ENCODE measurements around the gene MOK.
A peak's percentile ranks its signal among the peaks of the same experiment; 100 is the strongest.
"Not testable (repeated sequence)": the region's sequence is repeated elsewhere in the genome, so short reads cannot be mapped to it uniquely, and the experiment has no call there.

Gene MOK, protein sequence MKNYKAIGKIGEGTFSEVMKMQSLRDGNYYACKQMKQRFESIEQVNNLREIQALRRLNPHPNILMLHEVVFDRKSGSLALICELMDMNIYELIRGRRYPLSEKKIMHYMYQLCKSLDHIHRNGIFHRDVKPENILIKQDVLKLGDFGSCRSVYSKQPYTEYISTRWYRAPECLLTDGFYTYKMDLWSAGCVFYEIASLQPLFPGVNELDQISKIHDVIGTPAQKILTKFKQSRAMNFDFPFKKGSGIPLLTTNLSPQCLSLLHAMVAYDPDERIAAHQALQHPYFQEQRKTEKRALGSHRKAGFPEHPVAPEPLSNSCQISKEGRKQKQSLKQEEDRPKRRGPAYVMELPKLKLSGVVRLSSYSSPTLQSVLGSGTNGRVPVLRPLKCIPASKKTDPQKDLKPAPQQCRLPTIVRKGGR

DNA sequence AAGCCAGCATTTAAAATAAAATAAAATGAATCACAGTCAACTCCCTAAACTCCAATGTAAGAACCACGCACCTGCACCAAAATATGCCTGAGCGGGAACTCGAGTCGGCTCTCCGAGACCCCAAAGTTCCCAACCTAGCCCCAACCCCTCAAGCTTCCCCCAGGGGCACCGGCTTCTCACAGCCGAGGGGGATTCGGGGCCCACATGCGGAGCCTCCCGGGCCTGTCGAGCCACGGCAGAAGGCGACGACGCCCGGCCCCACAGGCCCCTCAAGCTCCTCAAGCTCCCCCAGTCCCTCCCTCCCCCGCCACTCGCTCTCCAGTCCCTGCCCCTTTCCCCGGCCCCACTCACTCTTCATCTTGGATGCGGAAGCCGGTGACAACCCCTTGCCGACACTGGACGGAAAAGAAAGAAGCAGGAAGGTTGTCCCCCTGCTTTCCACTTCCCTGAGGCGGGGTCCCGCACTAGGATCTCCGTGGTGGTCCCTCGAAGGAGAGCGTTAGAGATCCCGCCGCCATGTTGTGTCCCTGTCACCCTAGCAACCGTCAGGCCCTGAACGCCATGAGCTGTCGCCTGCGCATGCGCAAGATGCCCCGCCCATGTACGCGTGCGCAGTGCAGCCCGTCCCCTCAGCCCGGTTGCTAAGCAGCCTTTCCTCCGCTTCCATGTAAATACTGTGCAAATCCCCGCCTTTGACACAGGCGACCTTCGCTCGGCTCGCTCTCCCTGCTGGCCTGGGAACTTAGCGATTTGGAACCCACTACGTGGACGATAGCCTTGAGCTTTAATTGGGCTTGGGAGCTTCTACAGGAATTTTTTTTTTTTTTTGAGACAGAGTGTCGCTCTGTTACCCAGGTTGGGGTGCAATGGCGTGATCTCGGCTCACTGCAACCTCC is at the start of gene MOK:
TSS of gene MOK (minus strand) at position 554 of the 896 bp plus-strand sequence. CDS start at position 358, 196 bp downstream.
- H3K4me3 ChIP-seq (ENCODE audit: low read depth, low read length): peak within 1 kb of the TSS; percentile 76
- peak within 1 kb of the TSS; percentile 62 for H3K27ac ChIP-seq
- no peaks in the 10 kb centered on the region for H3K9me3 ChIP-seq (ENCODE audit: severe bottlenecking)
- H3K36me3 ChIP-seq: no peaks in the 10 kb centered on the region
- TF ChIP-seq CTCF (IDR thresholded peaks at IDR 0.05; ENCODE audit: low read depth, low read length): no peak
- no peaks in the 10 kb centered on the region for H3K27me3 ChIP-seq (ENCODE audit: insufficient read depth, low read depth, severe bottlenecking)
- DNase-seq: peak; percentile 96

- no peak overlapping the region for H3K4me3 ChIP-seq (ENCODE audit: low read depth, low read length)
- H3K27ac ChIP-seq: no peak overlapping the region
- H3K9me3 ChIP-seq (ENCODE audit: severe bottlenecking): no peaks in the 10 kb centered on the region
- H3K36me3 ChIP-seq: peaks cover 34% of the 10 kb centered on the region
- no peak for DNase-seq
- no peak for TF ChIP-seq CTCF (IDR thresholded peaks at IDR 0.05; ENCODE audit: low read depth, low read length)
- no peaks in the 10 kb centered on the region for H3K27me3 ChIP-seq (ENCODE audit: insufficient read depth, low read depth, severe bottlenecking)
Observed at GRCh38 chr14:102353126-102353619, 48.2 kb upstream of the MOK start.

- Histone ChIP-seq H3K27me3 (ENCODE audit: insufficient read depth, low read depth, severe bottlenecking) (no peaks in the 10 kb centered on the region), H3K9me3 (ENCODE audit: severe bottlenecking) (no peaks in the 10 kb centered on the region), H3K4me3 (ENCODE audit: low read depth, low read length) (no peak overlapping the region), H3K27ac (no peak overlapping the region), H3K36me3 (peaks cover 32% of the 10 kb centered on the region)
- DNase-seq: no peak
- no peak for TF ChIP-seq CTCF (IDR thresholded peaks at IDR 0.05; ENCODE audit: low read depth, low read length)
Observed at GRCh38 chr14:102352213-102352612, 47.2 kb upstream of the MOK start.

- H3K36me3 ChIP-seq: peaks cover 32% of the 10 kb centered on the region
- not testable (repeated sequence) for DNase-seq
Observed at GRCh38 chr14:102351593-102351992, 46.6 kb upstream of the MOK start.

DNA sequence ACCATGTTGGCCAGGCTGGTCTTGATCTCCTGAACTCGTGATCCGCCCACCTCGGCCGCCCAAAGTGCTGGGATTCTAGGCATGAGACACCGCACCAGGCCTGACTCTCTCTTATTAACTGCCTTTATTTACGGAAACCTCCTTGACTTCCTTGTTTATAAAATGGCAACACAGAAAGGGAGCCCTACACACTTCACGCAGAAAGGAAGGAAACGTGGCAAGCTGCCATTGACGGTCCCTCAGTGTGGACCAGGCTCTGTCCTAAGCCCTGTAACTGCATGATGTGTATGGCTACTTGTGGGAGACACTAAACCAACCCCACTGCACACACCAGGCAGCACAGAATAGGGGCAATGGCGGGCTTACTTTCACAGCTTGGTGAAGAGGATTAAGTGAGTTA is 46.1 kb upstream of the MOK start:
- no peak for TF ChIP-seq CTCF (IDR thresholded peaks at IDR 0.05; ENCODE audit: low read depth, low read length)
- no peak overlapping the region for H3K4me3 ChIP-seq (ENCODE audit: low read depth, low read length)
- H3K9me3 ChIP-seq (ENCODE audit: severe bottlenecking): no peaks in the 10 kb centered on the region
- peaks cover 35% of the 10 kb centered on the region for H3K36me3 ChIP-seq
- H3K27ac ChIP-seq: no peak overlapping the region
- no peaks in the 10 kb centered on the region for H3K27me3 ChIP-seq (ENCODE audit: insufficient read depth, low read depth, severe bottlenecking)
- no peak for DNase-seq

More at GRCh38 chr14:102351593-102351992, 46.6 kb upstream of the MOK start:
- not testable (repeated sequence) for H3K27ac ChIP-seq; H3K4me3 ChIP-seq (ENCODE audit: low read depth, low read length); H3K9me3 ChIP-seq (ENCODE audit: severe bottlenecking); H3K27me3 ChIP-seq (ENCODE audit: insufficient read depth, low read depth, severe bottlenecking)

GRCh38 chr14:102348376-102348775 is 43.4 kb upstream of the MOK start:
- Histone ChIP-seq H3K27me3 (ENCODE audit: insufficient read depth, low read depth, severe bottlenecking) (no peaks in the 10 kb centered on the region), H3K36me3 (peaks cover 28% of the 10 kb centered on the region), H3K27ac (no peak overlapping the region), H3K9me3 (ENCODE audit: severe bottlenecking) (no peaks in the 10 kb centered on the region), H3K4me3 (ENCODE audit: low read depth, low read length) (no peak overlapping the region)
- TF ChIP-seq CTCF (IDR thresholded peaks at IDR 0.05; ENCODE audit: low read depth, low read length): no peak
- DNase-seq: no peak
